PC-9 (cell line): Measurements from ENCODE around the gene ZNF592. TPM values are rescaled to one million over a fixed set of nuclear protein-coding genes. Genes with fewer than 3 reads are reported as not detected.

Experiments
- BruUV-seq: library from RNA; stranded (reverse); fragments of 400-500 nt; replicated peaks from 2 replicates; lab custom pipeline; 2021; lab: Mats Ljungman, UMichigan
- CTCF ChIA-PET: fragments of 300-600 bp; sonication (Branson Sonifier 250); formaldehyde crosslinking; loops from one replicate; lab custom pipeline; 2022; ENCODE audit warnings: antibody characterized with exemption; lab: Charles Lee
- POLR2A ChIA-PET: fragments of 300-600 bp; sonication (Branson Sonifier 250); formaldehyde crosslinking; loops from one replicate; lab custom pipeline; 2022; ENCODE audit warnings: antibody characterized with exemption; ENCODE audit not compliant: unreplicated experiment; lab: Charles Lee
- DNase-seq, 2 experiments: peaks; one replicate each; pipeline versions ENCODE4 v3.0.0 to v3.0.0-alpha.2; 2015 to 2022; ENCODE audit warnings: mixed read lengths in 1 of 2
- H2AFZ ChIP-seq: fragments of 200-600 bp; sonication (generic); 2 replicates; pipeline ENCODE4 v1.8.1; 2017; ENCODE audit warnings: antibody characterized with exemption
- H3F3A ChIP-seq: fragments of 200-600 bp; sonication (generic); 2 replicates; pipeline ENCODE4 v1.8.1; 2017; ENCODE audit warnings: antibody characterized with exemption, mild to moderate bottlenecking, low read depth; ENCODE audit not compliant: insufficient read depth
- H3K27ac ChIP-seq: fragments of 200-600 bp; sonication (generic); 2 replicates; pipeline ENCODE4 v1.6.1; 2016; ENCODE audit warnings: mixed run types
- H3K27me3 ChIP-seq: fragments of 200-600 bp; sonication (generic); 2 replicates; pipeline ENCODE4 v1.6.1; 2016; ENCODE audit warnings: low read depth, mixed run types; ENCODE audit not compliant: insufficient read depth
- H3K36me3 ChIP-seq: fragments of 200-600 bp; sonication (generic); 2 replicates; pipeline ENCODE4 v1.6.1; 2016; ENCODE audit warnings: low read depth, mixed run types
- H3K4me1 ChIP-seq: fragments of 200-600 bp; sonication (generic); replicated peaks from 2 replicates; pipeline ENCODE4 v1.6.1; 2016; ENCODE audit warnings: mixed run types; ENCODE audit not compliant: insufficient read depth
- H3K4me2 ChIP-seq: fragments of 200-600 bp; sonication (generic); 2 replicates; pipeline ENCODE4 v1.6.1; 2017; ENCODE audit warnings: mixed run types
- H3K4me3 ChIP-seq: fragments of 200-600 bp; sonication (generic); 2 replicates; pipeline ENCODE4 v1.6.1; 2016; ENCODE audit warnings: mixed run types
- H3K79me2 ChIP-seq: fragments of 200-600 bp; sonication (generic); 2 replicates; pipeline ENCODE4 v1.6.1; 2017; ENCODE audit warnings: low read depth, mixed run types
- H3K9me2 ChIP-seq: fragments of 200-600 bp; sonication (generic); 2 replicates; pipeline ENCODE4 v1.8.1; 2017; ENCODE audit warnings: mild to moderate bottlenecking; ENCODE audit not compliant: insufficient read depth
- H3K9me3 ChIP-seq: fragments of 200-600 bp; sonication (generic); 2 replicates; pipeline ENCODE4 v1.8.1; 2016; ENCODE audit warnings: low read depth; ENCODE audit not compliant: insufficient read depth
- H4K20me1 ChIP-seq: fragments of 200-600 bp; sonication (generic); 2 replicates; pipeline ENCODE4 v1.8.1; 2017; ENCODE audit not compliant: insufficient read depth
- EZH2 ChIP-seq: fragments of 200-600 bp; sonication (generic); IDR thresholded peaks from 2 replicates; pipeline ENCODE4 v1.8.0; 2017; ENCODE audit warnings: antibody characterized with exemption, low read depth
- intact Hi-C: fragments of 100-400 bp; cut with micrococcal nuclease; formaldehyde crosslinking; loops from one replicate; pipeline ENCODE4 v1.10.0; 2022; ENCODE audit not compliant: unreplicated experiment
- total RNA-seq: library from RNA; stranded (reverse); gene quantifications from 2 replicates; pipeline ENCODE4 v1.2.3, GENCODE V29; 2021
- TF ChIP-seq, protein P1 (sequence below): fragments of 200-600 bp; sonication (generic); conservative IDR thresholded peaks from 2 replicates; pipeline ENCODE4 v1.6.1; 2017; ENCODE audit warnings: mixed run types, antibody characterized with exemption, mild to moderate bottlenecking, moderate library complexity

ZNF592 gene
- total RNA-seq, 1 experiment from 2014 or later: 27.5 TPM

DNA sequence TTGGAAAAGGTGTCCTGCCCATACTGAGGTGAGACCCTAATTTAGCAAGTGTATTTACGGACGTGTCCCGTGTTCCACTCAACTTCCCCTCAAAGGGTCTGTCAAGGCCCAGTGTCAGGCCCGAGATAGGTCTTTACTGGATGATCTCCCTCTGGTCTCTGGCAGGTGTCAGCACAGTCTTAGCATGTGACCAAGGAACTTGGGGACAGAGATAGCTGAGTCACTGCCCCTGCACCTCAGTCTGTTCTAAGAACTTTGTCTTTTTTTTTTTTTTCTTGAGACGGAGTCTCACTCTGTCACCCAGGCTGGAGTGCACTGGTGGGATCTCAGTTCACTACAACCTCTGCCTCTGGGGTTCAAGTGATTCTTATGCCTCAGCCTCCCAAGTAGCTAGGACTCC lies 36.7 kb downstream of the ZNF592 start:
- POLR2A ChIA-PET: no interaction called here
- Histone ChIP-seq H3K79me2 (peaks cover 48% of the 10 kb centered on the region), H3K9me3 (no peaks in the 10 kb centered on the region), H3K4me3 (no peak overlapping the region), H2AFZ (no peak overlapping the region), H3F3A (no peaks in the 10 kb centered on the region), H4K20me1 (peaks cover 13% of the 10 kb centered on the region; the same call in 1 of the 2 replicates), H3K27me3 (no peaks in the 10 kb centered on the region), H3K27ac (no peak overlapping the region), H3K4me2 (no peak overlapping the region), H3K4me1 (no peaks in the 10 kb centered on the region), H3K9me2 (no peaks in the 10 kb centered on the region), H3K36me3 (peaks cover 14% of the 10 kb centered on the region; the same call in 1 of the 2 replicates)
- no peak for DNase-seq
- intact Hi-C loops: loop anchor here (10.0 kb wide), 1 partner anchor 130 kb away; the partner anchor contains the start of genes NMB and WDR73
- TF ChIP-seq, protein P1, sequence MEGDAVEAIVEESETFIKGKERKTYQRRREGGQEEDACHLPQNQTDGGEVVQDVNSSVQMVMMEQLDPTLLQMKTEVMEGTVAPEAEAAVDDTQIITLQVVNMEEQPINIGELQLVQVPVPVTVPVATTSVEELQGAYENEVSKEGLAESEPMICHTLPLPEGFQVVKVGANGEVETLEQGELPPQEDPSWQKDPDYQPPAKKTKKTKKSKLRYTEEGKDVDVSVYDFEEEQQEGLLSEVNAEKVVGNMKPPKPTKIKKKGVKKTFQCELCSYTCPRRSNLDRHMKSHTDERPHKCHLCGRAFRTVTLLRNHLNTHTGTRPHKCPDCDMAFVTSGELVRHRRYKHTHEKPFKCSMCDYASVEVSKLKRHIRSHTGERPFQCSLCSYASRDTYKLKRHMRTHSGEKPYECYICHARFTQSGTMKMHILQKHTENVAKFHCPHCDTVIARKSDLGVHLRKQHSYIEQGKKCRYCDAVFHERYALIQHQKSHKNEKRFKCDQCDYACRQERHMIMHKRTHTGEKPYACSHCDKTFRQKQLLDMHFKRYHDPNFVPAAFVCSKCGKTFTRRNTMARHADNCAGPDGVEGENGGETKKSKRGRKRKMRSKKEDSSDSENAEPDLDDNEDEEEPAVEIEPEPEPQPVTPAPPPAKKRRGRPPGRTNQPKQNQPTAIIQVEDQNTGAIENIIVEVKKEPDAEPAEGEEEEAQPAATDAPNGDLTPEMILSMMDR: no peak
- TF ChIP-seq EZH2: no peak
- BruUV-seq: no TSS peak
- CTCF ChIA-PET: no interaction called here

DNA sequence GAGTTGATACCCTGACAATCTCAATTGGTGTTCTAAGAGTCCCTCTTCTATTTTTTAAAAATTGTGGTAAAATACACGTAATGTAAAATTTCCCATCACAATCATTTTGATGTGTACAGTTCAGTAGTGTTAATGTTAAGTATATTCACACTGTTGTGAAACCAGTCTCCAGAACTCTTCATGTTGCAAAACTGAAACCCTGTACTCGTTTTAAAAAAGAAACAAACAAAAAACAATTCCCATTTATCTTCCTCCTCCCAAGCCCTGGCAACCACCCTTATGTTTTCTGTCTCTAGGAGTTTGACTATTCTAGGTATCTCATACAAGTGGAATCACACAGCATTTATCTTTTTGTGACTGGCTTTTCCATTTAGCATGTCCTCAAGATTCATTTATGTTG lies 40.1 kb downstream of the ZNF592 start:
- peaks cover 6% of the 10 kb centered on the region; the same call in 1 of the 2 replicates for H3K36me3 ChIP-seq
- H2AFZ ChIP-seq: no peak overlapping the region
- TF ChIP-seq EZH2: no peak
- TF ChIP-seq, protein P1: no peak
- no peak overlapping the region for H3K4me3 ChIP-seq
- peaks cover 50% of the 10 kb centered on the region for H3K79me2 ChIP-seq
- H3K4me2 ChIP-seq: no peak overlapping the region
- no peaks in the 10 kb centered on the region for H3F3A ChIP-seq
- no TSS peak for BruUV-seq
- DNase-seq: no peak
- peaks cover 13% of the 10 kb centered on the region; the same call in 1 of the 2 replicates for H4K20me1 ChIP-seq
- ChIA-PET POLR2A (no interaction called here), CTCF (no interaction called here)
- H3K9me2 ChIP-seq: no peaks in the 10 kb centered on the region
- no peak overlapping the region for H3K27ac ChIP-seq
- intact Hi-C loops: loop anchor here (10.0 kb wide), 1 partner anchor 134 kb away; the partner anchor contains the start of genes NMB and WDR73
- no peaks in the 10 kb centered on the region for H3K4me1 ChIP-seq
- no peaks in the 10 kb centered on the region for H3K27me3 ChIP-seq
- H3K9me3 ChIP-seq: no peaks in the 10 kb centered on the region

GRCh38 chr15:84789762-84790161 lies 41.4 kb downstream of the ZNF592 start:
- H3K79me2 ChIP-seq: peaks cover 49% of the 10 kb centered on the region
- peaks cover 13% of the 10 kb centered on the region; the same call in 1 of the 2 replicates for H4K20me1 ChIP-seq
- no peaks in the 10 kb centered on the region for H3K9me3 ChIP-seq
- H3K4me2 ChIP-seq: no peak overlapping the region
- no peak overlapping the region for H3K4me3 ChIP-seq
- no peaks in the 10 kb centered on the region for H3K4me1 ChIP-seq
- H3K27ac ChIP-seq: no peak overlapping the region
- BruUV-seq: no TSS peak
- H3K36me3 ChIP-seq: peaks cover 13% of the 10 kb centered on the region; the same call in 1 of the 2 replicates
- H3F3A ChIP-seq: peaks cover 6% of the 10 kb centered on the region; the same call in 1 of the 2 replicates
- H3K27me3 ChIP-seq: no peaks in the 10 kb centered on the region
- H2AFZ ChIP-seq: no peak overlapping the region
- no peak for DNase-seq
- CTCF ChIA-PET: no interaction called here
- intact Hi-C loops: loop anchor here (10.0 kb wide), 1 partner anchor 135 kb away; the partner anchor contains the start of genes NMB and WDR73
- TF ChIP-seq EZH2: no peak
- TF ChIP-seq, protein P1: no peak
- no peaks in the 10 kb centered on the region for H3K9me2 ChIP-seq
- POLR2A ChIA-PET: no interaction called here
